ENCODE measurements around the gene CALN1.

The CALN1 gene

GRCh38 chr7:72235351-72235750 lies 176.8 kb downstream of the CALN1 start:
- no peak overlapping the region for H3K4me3 ChIP-seq (ENCODE audit: low read length)
- DNase-seq (ENCODE audit: low read depth) = no peak
- no peak for TF ChIP-seq CTCF (conservative IDR thresholded peaks at IDR 0.05; ENCODE audit: low read depth, low read length)

- no peak for DNase-seq (ENCODE audit: low read depth)
- no peak overlapping the region for H3K4me3 ChIP-seq (ENCODE audit: low read length)
- no peak for TF ChIP-seq CTCF (conservative IDR thresholded peaks at IDR 0.05; ENCODE audit: low read depth, low read length)
Measured at GRCh38 chr7:72234086-72234485, 178.1 kb downstream of the CALN1 start.

- DNase-seq (ENCODE audit: low read depth) = no peak
- no peak overlapping the region for H3K4me3 ChIP-seq (ENCODE audit: low read length)
- no peak for TF ChIP-seq CTCF (conservative IDR thresholded peaks at IDR 0.05; ENCODE audit: low read depth, low read length)
Measured at GRCh38 chr7:72230281-72230680, 181.9 kb downstream of the CALN1 start.

- TF ChIP-seq CTCF (conservative IDR thresholded peaks at IDR 0.05; ENCODE audit: low read depth, low read length) = no peak
- DNase-seq (ENCODE audit: low read depth) = no peak
Measured at GRCh38 chr7:72223351-72223750, 188.8 kb downstream of the CALN1 start.

GRCh38 chr7:72222136-72222535 lies 190.0 kb downstream of the CALN1 start:
- no peak overlapping the region for H3K4me3 ChIP-seq (ENCODE audit: low read length)
- TF ChIP-seq CTCF (conservative IDR thresholded peaks at IDR 0.05; ENCODE audit: low read depth, low read length) = no peak
- DNase-seq (ENCODE audit: low read depth) = no peak

More at GRCh38 chr7:72223351-72223750, 188.8 kb downstream of the CALN1 start:
- H3K4me3 ChIP-seq (ENCODE audit: low read length) = no peak overlapping the region

- DNase-seq (ENCODE audit: low read depth) = no peak
- no peak overlapping the region for H3K4me3 ChIP-seq (ENCODE audit: low read length)
- TF ChIP-seq CTCF (conservative IDR thresholded peaks at IDR 0.05; ENCODE audit: low read depth, low read length) = no peak
Measured at GRCh38 chr7:72219500-72219899, 192.6 kb downstream of the CALN1 start.

GRCh38 chr7:72217151-72217550 lies 195.0 kb downstream of the CALN1 start:
- no peak for TF ChIP-seq CTCF (conservative IDR thresholded peaks at IDR 0.05; ENCODE audit: low read depth, low read length)
- no peak for DNase-seq (ENCODE audit: low read depth)
- no peak overlapping the region for H3K4me3 ChIP-seq (ENCODE audit: low read length)

Measured in retinal pigment epithelial cell (primary cell).